ENCODE results near the gene BLOC1S1.

BLOC1S1 gene

GRCh38 chr12:55728186-55728938, 12.5 kb downstream of the BLOC1S1 start:
- peak overlapping the region; percentile 92 for H3K4me3 ChIP-seq (ENCODE audit: low read length)
- DNase-seq (ENCODE audit: low read depth), result no peak
- TF ChIP-seq CTCF (conservative IDR thresholded peaks at IDR 0.05; ENCODE audit: low read depth, low read length), result no peak

GRCh38 chr12:55728939-55729818, 13.3 kb downstream of the BLOC1S1 start, which contains the start of gene CD63:
CD63 (minus strand) TSS chr12:55729009; CDS start chr12:55728341, 668 bp downstream.
- no peak for TF ChIP-seq CTCF (conservative IDR thresholded peaks at IDR 0.05; ENCODE audit: low read depth, low read length)
- peak within 1 kb of the TSS; percentile 92 for H3K4me3 ChIP-seq (ENCODE audit: low read length)
- DNase-seq (ENCODE audit: low read depth), result no peak

- H3K4me3 ChIP-seq (ENCODE audit: low read length), result peak overlapping the region; percentile 71
- DNase-seq (ENCODE audit: low read depth), result no peak
- TF ChIP-seq CTCF (conservative IDR thresholded peaks at IDR 0.05; ENCODE audit: low read depth, low read length), result peak; percentile 22
Observed at GRCh38 chr12:55729819-55730818, 14.3 kb downstream of the BLOC1S1 start.

GRCh38 chr12:55732288-55732687, 16.4 kb downstream of the BLOC1S1 start:
- H3K4me3 ChIP-seq (ENCODE audit: low read length), result no peak overlapping the region
- TF ChIP-seq CTCF (conservative IDR thresholded peaks at IDR 0.05; ENCODE audit: low read depth, low read length), result no peak
- DNase-seq (ENCODE audit: low read depth), result no peak

- DNase-seq (ENCODE audit: low read depth), result no peak
- no peak for TF ChIP-seq CTCF (conservative IDR thresholded peaks at IDR 0.05; ENCODE audit: low read depth, low read length)
Observed at GRCh38 chr12:55733021-55733555, 17.2 kb downstream of the BLOC1S1 start.

GRCh38 chr12:55733858-55734257, 18.0 kb downstream of the BLOC1S1 start:
- H3K4me3 ChIP-seq (ENCODE audit: low read length), result no peak overlapping the region
- DNase-seq (ENCODE audit: low read depth), result no peak
- TF ChIP-seq CTCF (conservative IDR thresholded peaks at IDR 0.05; ENCODE audit: low read depth, low read length), result no peak

More at GRCh38 chr12:55733021-55733555, 17.2 kb downstream of the BLOC1S1 start:
- no peak overlapping the region for H3K4me3 ChIP-seq (ENCODE audit: low read length)
